HepG2 (cell line): ENCODE results near the gene CCNF. TPM values are rescaled to one million over a fixed set of nuclear protein-coding genes. Genes with fewer than 3 reads are reported as not detected.

Experiments used
- HOXA9 ChIP-seq: sonication (generic); formaldehyde crosslinking; IDR thresholded peaks from 2 replicates; pipeline ENCODE4 v1.8.1; 2022; ENCODE audit warnings: missing genetic modification reagents, mild to moderate bottlenecking, moderate library complexity, borderline replicate concordance
- HOXD1 ChIP-seq: sonication (generic); formaldehyde crosslinking; IDR thresholded peaks from 2 replicates; pipeline ENCODE4 v1.5.0; 2020; ENCODE audit warnings: missing genetic modification reagents
- SALL1 ChIP-seq: sonication (generic); formaldehyde crosslinking; IDR thresholded peaks from 2 replicates; pipeline ENCODE4 v1.8.0; 2022; ENCODE audit warnings: mild to moderate bottlenecking, missing genetic modification reagents
- ZC3H13 ChIP-seq: sonication (generic); formaldehyde crosslinking; IDR thresholded peaks from 2 replicates; pipeline ENCODE4 v1.8.1; 2023; ENCODE audit warnings: mild to moderate bottlenecking, missing genetic modification reagents, moderate library complexity
- ZMAT3 ChIP-seq: sonication (generic); formaldehyde crosslinking; conservative IDR thresholded peaks from 2 replicates; pipeline ENCODE4 v1.7.0; 2021; ENCODE audit warnings: missing genetic modification reagents
- ZNF296 ChIP-seq: sonication (generic); formaldehyde crosslinking; conservative IDR thresholded peaks from 2 replicates; pipeline ENCODE4 v1.5.0; 2020; ENCODE audit warnings: mild to moderate bottlenecking, missing genetic modification reagents
- ZNF570 ChIP-seq: sonication (generic); formaldehyde crosslinking; IDR thresholded peaks from 2 replicates; pipeline ENCODE4 v1.4.0; 2020; ENCODE audit warnings: mild to moderate bottlenecking, missing genetic modification reagents, borderline replicate concordance
- ZNF747 ChIP-seq: sonication (generic); formaldehyde crosslinking; IDR thresholded peaks from 2 replicates; pipeline ENCODE4 v1.8.1; 2023; ENCODE audit warnings: missing genetic modification reagents, mild to moderate bottlenecking, borderline replicate concordance
- polyA plus RNA-seq, 8 experiments: library from polyadenylated mRNA; depleted of rRNA in 3 of 8; stranded (reverse) in 7 of 8; unstranded in 1 of 8; fragments of >200 nt; fragmentation: Illumina TruSeq in 4 of 8; extraction: Trizol in 4 of 8; gene quantifications; 2 replicates each; pipeline versions ENCODE4 v1.2.1 to v1.2.3, GENCODE V29; 2011 to 2016; ENCODE audit warnings: low read depth in 4 of 8, missing spikeins in 1 of 8, mixed read lengths in 1 of 8; ENCODE audit not compliant: insufficient read depth in 1 of 8
- total RNA-seq, 5 experiments: library from RNA; depleted of rRNA; stranded (reverse); fragments of >200 nt; fragmentation: Illumina TruSeq; extraction: Trizol; gene quantifications; 2 replicates each; pipeline ENCODE4 v1.2.3, GENCODE V29; 2016; ENCODE audit warnings: low read depth in 1 of 5
- TF ChIP-seq, protein P1 (sequence below): sonication (generic); formaldehyde crosslinking; IDR thresholded peaks from 2 replicates; pipeline ENCODE4 v1.4.0; 2020; ENCODE audit warnings: missing genetic modification reagents
- TF ChIP-seq, protein P2 (sequence below), 2 experiments: sonication (generic) in 1 of 2; formaldehyde crosslinking in 1 of 2; IDR thresholded peaks; 2 replicates each; pipeline versions ENCODE4 v1.4.0 to v1.6.1; 2016 to 2020; ENCODE audit warnings: borderline replicate concordance in 1 of 2, low read depth in 1 of 2, mild to moderate bottlenecking in 1 of 2, missing genetic modification reagents in 1 of 2
- TF ChIP-seq, protein P3 (sequence below): sonication (generic); formaldehyde crosslinking; IDR thresholded peaks from 2 replicates; pipeline ENCODE4 v1.8.0; 2022; ENCODE audit warnings: mild to moderate bottlenecking, missing genetic modification reagents; ENCODE audit not compliant: insufficient replicate concordance
- TF ChIP-seq, protein P4 (sequence below): sonication (generic); formaldehyde crosslinking; IDR thresholded peaks from 2 replicates; pipeline ENCODE4 v1.5.0; 2020; ENCODE audit warnings: mild to moderate bottlenecking, low read depth, missing genetic modification reagents, borderline replicate concordance
- TF ChIP-seq, protein P5 (sequence below): sonication (generic); formaldehyde crosslinking; IDR thresholded peaks from 2 replicates; pipeline ENCODE4 v1.5.0; 2020; ENCODE audit warnings: missing genetic modification reagents, mild to moderate bottlenecking, borderline replicate concordance

CCNF gene
- total and polyA plus RNA-seq, 2 of the 13 experiments (the other 11 are each of a cell fraction or from before 2014, with no cell fraction given) = 6.4 to 22.8 TPM

DNA sequence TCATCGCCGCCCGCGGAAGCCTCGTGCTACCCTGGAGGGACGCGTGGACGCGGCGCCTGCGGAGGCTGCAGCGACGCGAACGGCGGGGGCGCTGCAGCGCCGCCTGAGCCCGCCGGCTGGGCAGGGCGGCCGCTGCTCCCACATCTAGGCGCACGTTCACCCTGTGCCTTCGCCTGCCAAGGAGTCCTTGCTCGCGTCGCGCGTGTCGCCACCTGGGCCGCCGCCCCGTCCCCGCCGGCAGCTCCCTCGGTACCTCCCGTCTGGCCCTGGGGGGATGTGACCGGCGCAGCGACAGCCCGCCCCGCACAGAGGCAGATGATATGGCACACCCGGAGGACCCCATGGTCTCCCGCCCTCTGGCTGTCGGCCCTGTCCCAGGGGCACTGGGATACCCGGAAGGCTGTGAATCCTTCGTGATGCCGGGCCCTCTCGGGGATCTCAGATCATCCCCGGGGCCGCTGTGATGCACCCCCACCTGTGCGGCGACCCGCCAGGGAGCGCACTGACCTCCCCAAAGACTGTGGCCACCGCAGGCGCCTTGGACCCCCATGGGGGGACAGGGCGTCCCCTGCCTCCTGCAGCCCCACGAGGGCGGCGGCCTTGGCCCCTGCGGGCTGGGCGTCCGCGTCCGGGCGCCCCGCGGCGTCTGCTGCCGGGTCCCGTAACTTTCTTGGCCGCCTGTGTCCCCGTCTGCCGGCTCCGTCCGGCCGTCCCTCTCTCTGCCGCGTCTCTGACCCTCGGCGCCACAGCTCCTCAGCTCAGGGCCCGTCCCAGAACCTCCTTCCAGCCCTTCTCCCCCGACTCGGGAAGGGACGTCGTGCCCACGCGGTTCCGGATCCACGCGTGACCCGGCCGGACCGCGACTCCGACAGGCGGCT is 45.0 kb downstream of the CCNF start (continued):
- TF ChIP-seq SALL1 (CRISPR knock-in tag) (0 out of 2 replicates have a peak, but pooled peaks have one; percentile 38), ZNF570 (CRISPR knock-in tag) (no peak), ZC3H13 (0 out of 2 replicates have a peak, but pooled peaks have one; percentile 56), ZNF296 (CRISPR knock-in tag) (no peak), ZNF747 (CRISPR knock-in tag) (0 out of 2 replicates have a peak, but pooled peaks have one; percentile 32), HOXA9 (peak; percentile 85; the same call in 1 of the 2 replicates), ZMAT3 (CRISPR knock-in tag) (no peak), HOXD1 (CRISPR knock-in tag) (0 out of 2 replicates have a peak, but pooled peaks have one; percentile 29)
- TF ChIP-seq, protein P1, sequence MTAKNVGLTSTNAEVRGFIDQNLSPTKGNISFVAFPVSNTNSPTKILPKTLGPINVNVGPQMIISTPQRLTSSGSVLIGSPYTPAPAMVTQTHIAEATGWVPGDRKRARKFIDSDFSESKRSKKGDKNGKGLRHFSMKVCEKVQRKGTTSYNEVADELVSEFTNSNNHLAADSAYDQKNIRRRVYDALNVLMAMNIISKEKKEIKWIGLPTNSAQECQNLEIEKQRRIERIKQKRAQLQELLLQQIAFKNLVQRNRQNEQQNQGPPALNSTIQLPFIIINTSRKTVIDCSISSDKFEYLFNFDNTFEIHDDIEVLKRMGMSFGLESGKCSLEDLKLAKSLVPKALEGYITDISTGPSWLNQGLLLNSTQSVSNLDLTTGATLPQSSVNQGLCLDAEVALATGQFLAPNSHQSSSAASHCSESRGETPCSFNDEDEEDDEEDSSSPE = peak; percentile 42; the same call in 1 of the 2 replicates
- TF ChIP-seq, protein P2, sequence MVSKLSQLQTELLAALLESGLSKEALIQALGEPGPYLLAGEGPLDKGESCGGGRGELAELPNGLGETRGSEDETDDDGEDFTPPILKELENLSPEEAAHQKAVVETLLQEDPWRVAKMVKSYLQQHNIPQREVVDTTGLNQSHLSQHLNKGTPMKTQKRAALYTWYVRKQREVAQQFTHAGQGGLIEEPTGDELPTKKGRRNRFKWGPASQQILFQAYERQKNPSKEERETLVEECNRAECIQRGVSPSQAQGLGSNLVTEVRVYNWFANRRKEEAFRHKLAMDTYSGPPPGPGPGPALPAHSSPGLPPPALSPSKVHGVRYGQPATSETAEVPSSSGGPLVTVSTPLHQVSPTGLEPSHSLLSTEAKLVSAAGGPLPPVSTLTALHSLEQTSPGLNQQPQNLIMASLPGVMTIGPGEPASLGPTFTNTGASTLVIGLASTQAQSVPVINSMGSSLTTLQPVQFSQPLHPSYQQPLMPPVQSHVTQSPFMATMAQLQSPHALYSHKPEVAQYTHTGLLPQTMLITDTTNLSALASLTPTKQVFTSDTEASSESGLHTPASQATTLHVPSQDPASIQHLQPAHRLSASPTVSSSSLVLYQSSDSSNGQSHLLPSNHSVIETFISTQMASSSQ (IDR thresholded peaks at IDR 0.05; ENCODE audit: low read depth) = no peak
- TF ChIP-seq, protein P2 (CRISPR knock-in tag; IDR thresholded peaks at IDR 0.05; ENCODE audit: borderline replicate concordance) = 0 out of 2 replicates have a peak, but pooled peaks have one; percentile 17
- TF ChIP-seq, protein P3, sequence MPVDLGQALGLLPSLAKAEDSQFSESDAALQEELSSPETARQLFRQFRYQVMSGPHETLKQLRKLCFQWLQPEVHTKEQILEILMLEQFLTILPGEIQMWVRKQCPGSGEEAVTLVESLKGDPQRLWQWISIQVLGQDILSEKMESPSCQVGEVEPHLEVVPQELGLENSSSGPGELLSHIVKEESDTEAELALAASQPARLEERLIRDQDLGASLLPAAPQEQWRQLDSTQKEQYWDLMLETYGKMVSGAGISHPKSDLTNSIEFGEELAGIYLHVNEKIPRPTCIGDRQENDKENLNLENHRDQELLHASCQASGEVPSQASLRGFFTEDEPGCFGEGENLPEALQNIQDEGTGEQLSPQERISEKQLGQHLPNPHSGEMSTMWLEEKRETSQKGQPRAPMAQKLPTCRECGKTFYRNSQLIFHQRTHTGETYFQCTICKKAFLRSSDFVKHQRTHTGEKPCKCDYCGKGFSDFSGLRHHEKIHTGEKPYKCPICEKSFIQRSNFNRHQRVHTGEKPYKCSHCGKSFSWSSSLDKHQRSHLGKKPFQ (CRISPR knock-in tag) = peak; percentile 43
- TF ChIP-seq, protein P4, sequence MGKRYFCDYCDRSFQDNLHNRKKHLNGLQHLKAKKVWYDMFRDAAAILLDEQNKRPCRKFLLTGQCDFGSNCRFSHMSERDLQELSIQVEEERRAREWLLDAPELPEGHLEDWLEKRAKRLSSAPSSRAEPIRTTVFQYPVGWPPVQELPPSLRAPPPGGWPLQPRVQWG (CRISPR knock-in tag) = no peak
- TF ChIP-seq, protein P5, sequence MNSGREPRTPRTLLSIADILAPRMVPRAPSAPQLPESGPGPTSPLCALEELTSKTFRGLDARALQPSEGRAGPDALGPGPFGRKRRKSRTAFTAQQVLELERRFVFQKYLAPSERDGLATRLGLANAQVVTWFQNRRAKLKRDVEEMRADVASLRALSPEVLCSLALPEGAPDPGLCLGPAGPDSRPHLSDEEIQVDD = peak; percentile 86; the same call in 1 of the 2 replicates
